Esophagus muscularis mucosa (tissue), 4 donors: ENCODE data around the gene C2orf66. TPM values are rescaled to one million over a fixed set of nuclear protein-coding genes. Genes with fewer than 3 reads are reported as not detected.
A peak's percentile ranks its signal among the peaks of the same experiment; 100 is the strongest.

Experiments used
- DNase-seq: peaks from one replicate; pipeline ENCODE4 v3.0.0-alpha.2; 2017; ENCODE audit errors: extremely low spot score
- H3K27ac ChIP-seq, 4 donors: fragments of 200-600 bp; sonication (generic); replicated peaks in 1 of 4; 1 replicate in 3 of 4; 2 replicates in 1 of 4; pipeline ENCODE4 v1.5.1; 2016 to 2019; ENCODE audit warnings: mild to moderate bottlenecking in 1 of 4
- H3K27me3 ChIP-seq, 4 donors: fragments of 200-600 bp; sonication (generic); one replicate each; pipeline versions ENCODE4 v1.5.1 to v1.6.0; 2016 to 2019
- H3K36me3 ChIP-seq, 4 donors: fragments of 200-600 bp; sonication (generic); one replicate each; pipeline ENCODE4 v1.5.1; 2016 to 2019
- H3K4me1 ChIP-seq, 4 donors: fragments of 200-600 bp; sonication (generic); one replicate each; pipeline ENCODE4 v1.5.1; 2016 to 2019
- H3K4me3 ChIP-seq, 4 donors: fragments of 200-600 bp; sonication (generic); 1 replicate in 2 of 4; 2 replicates in 2 of 4; pipeline ENCODE4 v1.5.1; 2016 to 2019; ENCODE audit warnings: mild to moderate bottlenecking in 4 of 4, moderate library complexity in 1 of 4
- H3K9me3 ChIP-seq, 4 donors: fragments of 200-600 bp; sonication (generic); 1 replicate in 3 of 4; 2 replicates in 1 of 4; pipeline ENCODE4 v1.5.1; 2016 to 2019
- CTCF ChIP-seq, 3 experiments: fragments of 200-600 bp in 2 of 3; fragments of 450-650 bp in 1 of 3; sonication (generic) in 2 of 3; IDR thresholded peaks; one replicate each; pipeline ENCODE4 v1.5.1; 2017 to 2019; ENCODE audit warnings: antibody characterized with exemption in 3 of 3, mild to moderate bottlenecking in 2 of 3, moderate library complexity in 1 of 3
- EP300 ChIP-seq: sonication (generic); formaldehyde crosslinking; IDR thresholded peaks from one replicate; pipeline ENCODE4 v1.6.1; 2017; ENCODE audit warnings: antibody characterized with exemption
- POLR2A ChIP-seq: fragments of 450-650 bp; IDR thresholded peaks from one replicate; pipeline ENCODE4 v1.6.1; 2017; ENCODE audit warnings: antibody characterized with exemption, moderate library complexity, mild to moderate bottlenecking, low read depth
- POLR2AphosphoS5 ChIP-seq, 2 donors: sonication (generic); formaldehyde crosslinking; IDR thresholded peaks; one replicate each; pipeline ENCODE4 v1.6.1; 2017; ENCODE audit warnings: antibody characterized with exemption in 2 of 2
- WGBS: methylation state at CpG from one replicate; pipeline ENCODE4 v1.1.5; 2018; 5-methylcytosine and 5-hydroxymethylcytosine counted together
- intact Hi-C: fragments of 100-400 bp; cut with DNase I; formaldehyde crosslinking; loops from one replicate; pipeline ENCODE4 v1.15.1; 2023
- total RNA-seq, 4 donors: library from RNA; depleted of rRNA; stranded (reverse); fragments of >200 nt; gene quantifications; one replicate each; pipeline versions ENCODE4 v1.1.0 to v1.2.1, GENCODE V29; 2016

C2orf66 gene
- total RNA-seq, 4 donors from 2014 or later: not detected

GRCh38 chr2:196804381-196804780, 4.8 kb downstream of the C2orf66 start:
- no peaks in the 10 kb centered on the region for H3K36me3 ChIP-seq
- intact Hi-C loops: no loop called here
- H3K4me3 ChIP-seq: no peak overlapping the region
- peaks cover 0 to 8% (median 6%) of the 10 kb centered on the region in 4 donors for H3K4me1 ChIP-seq
- H3K27ac ChIP-seq: no peak overlapping the region
- 87% methylated on average over 1 of the region's 1 CpG for WGBS
- peaks cover 0 to 17% (median 0%) of the 10 kb centered on the region in 4 donors for H3K27me3 ChIP-seq
- TF ChIP-seq POLR2AphosphoS5 (IDR thresholded peaks at IDR 0.05) (no peak), POLR2A (no peak), EP300 (no peak), CTCF (IDR thresholded peaks at IDR 0.05) (no peak)
- no peak for DNase-seq
- no peaks in the 10 kb centered on the region for H3K9me3 ChIP-seq

- TF ChIP-seq POLR2AphosphoS5 (IDR thresholded peaks at IDR 0.05) (no peak), CTCF (IDR thresholded peaks at IDR 0.05) (no peak), POLR2A (no peak), EP300 (no peak)
- Histone ChIP-seq H3K27ac (no peak overlapping the region), H3K9me3 (no peaks in the 10 kb centered on the region), H3K36me3 (peaks cover 0 to 4% (median 0%) of the 10 kb centered on the region in 4 donors), H3K4me3 (no peak overlapping the region), H3K4me1 (peaks cover 14 to 24% (median 20%) of the 10 kb centered on the region in 4 donors), H3K27me3 (peaks cover 0 to 17% (median 0%) of the 10 kb centered on the region in 4 donors)
- intact Hi-C loops: no loop called here
- no peak for DNase-seq
- WGBS: 58% methylated on average over 2 of the region's 2 CpGs
Observed at GRCh38 chr2:196802401-196802800, 6.8 kb downstream of the C2orf66 start.

- intact Hi-C loops: no loop called here
- Histone ChIP-seq H3K4me1 (peaks cover 14 to 31% (median 23%) of the 10 kb centered on the region in 4 donors), H3K9me3 (no peaks in the 10 kb centered on the region), H3K36me3 (peaks cover 0 to 10% (median 5%) of the 10 kb centered on the region in 4 donors), H3K27me3 (peaks cover 0 to 17% (median 0%) of the 10 kb centered on the region in 4 donors), H3K4me3 (no peak overlapping the region), H3K27ac (no peak overlapping the region)
- no peak for DNase-seq
- TF ChIP-seq POLR2AphosphoS5 (IDR thresholded peaks at IDR 0.05): no peak
- TF ChIP-seq EP300: no peak
- no peak for TF ChIP-seq CTCF (IDR thresholded peaks at IDR 0.05)
- no peak for TF ChIP-seq POLR2A
- WGBS: 35% methylated on average over 2 of the region's 2 CpGs
Observed at GRCh38 chr2:196801674-196802261, 7.4 kb downstream of the C2orf66 start.

- H3K36me3 ChIP-seq: peaks cover 8 to 35% (median 26%) of the 10 kb centered on the region in 4 donors
- no peak for DNase-seq
- H3K4me3 ChIP-seq: peak overlapping the region; percentile 63 to 79 (median 70)
- peak overlapping the region; percentile 78 to 80 (median 79) for H3K27ac ChIP-seq
- peaks cover 0 to 17% (median 0%) of the 10 kb centered on the region in 4 donors for H3K27me3 ChIP-seq
- WGBS: 9% methylated on average over 10 of the region's 10 CpGs
- H3K9me3 ChIP-seq: no peaks in the 10 kb centered on the region
- no peak for TF ChIP-seq CTCF (IDR thresholded peaks at IDR 0.05)
- no peak for TF ChIP-seq POLR2A
- TF ChIP-seq EP300: no peak
- no peak for TF ChIP-seq POLR2AphosphoS5 (IDR thresholded peaks at IDR 0.05)
- H3K4me1 ChIP-seq: peaks cover 14 to 39% (median 30%) of the 10 kb centered on the region in 4 donors
- intact Hi-C loops: loop anchor here (10.0 kb wide), 1 partner anchor 126 kb away; the partner anchor contains the start of gene PGAP1
Observed at GRCh38 chr2:196798980-196799379, 10.2 kb downstream of the C2orf66 start.
